ENCODE data around the gene EPM2AIP1. TPM values are rescaled to one million over a fixed set of nuclear protein-coding genes. Genes with fewer than 3 reads are reported as not detected.

The EPM2AIP1 gene
- total RNA-seq, 4 donors from 2014 or later: 9.5 to 13.7 (median 10.4) TPM

GRCh38 chr3:37037352-37037751, 44.4 kb upstream of the EPM2AIP1 start:
- Histone ChIP-seq H3K4me1 (peaks cover 16 to 27% (median 20%) of the 10 kb centered on the region in 4 donors), H3K27me3 (no peaks in the 10 kb centered on the region), H3K9me3 (no peaks in the 10 kb centered on the region), H3K4me3 (no peak overlapping the region), H3K36me3 (peaks cover 0 to 79% (median 44%) of the 10 kb centered on the region in 4 donors), H3K27ac (replicated peaks in 1 of 4) (no peak overlapping the region)
- WGBS: 95% methylated on average over 3 of the region's 3 CpGs
- no peak for TF ChIP-seq POLR2AphosphoS5 (IDR thresholded peaks at IDR 0.05)
- no peak for TF ChIP-seq EP300 (IDR thresholded peaks at IDR 0.05)
- TF ChIP-seq, protein P1, sequence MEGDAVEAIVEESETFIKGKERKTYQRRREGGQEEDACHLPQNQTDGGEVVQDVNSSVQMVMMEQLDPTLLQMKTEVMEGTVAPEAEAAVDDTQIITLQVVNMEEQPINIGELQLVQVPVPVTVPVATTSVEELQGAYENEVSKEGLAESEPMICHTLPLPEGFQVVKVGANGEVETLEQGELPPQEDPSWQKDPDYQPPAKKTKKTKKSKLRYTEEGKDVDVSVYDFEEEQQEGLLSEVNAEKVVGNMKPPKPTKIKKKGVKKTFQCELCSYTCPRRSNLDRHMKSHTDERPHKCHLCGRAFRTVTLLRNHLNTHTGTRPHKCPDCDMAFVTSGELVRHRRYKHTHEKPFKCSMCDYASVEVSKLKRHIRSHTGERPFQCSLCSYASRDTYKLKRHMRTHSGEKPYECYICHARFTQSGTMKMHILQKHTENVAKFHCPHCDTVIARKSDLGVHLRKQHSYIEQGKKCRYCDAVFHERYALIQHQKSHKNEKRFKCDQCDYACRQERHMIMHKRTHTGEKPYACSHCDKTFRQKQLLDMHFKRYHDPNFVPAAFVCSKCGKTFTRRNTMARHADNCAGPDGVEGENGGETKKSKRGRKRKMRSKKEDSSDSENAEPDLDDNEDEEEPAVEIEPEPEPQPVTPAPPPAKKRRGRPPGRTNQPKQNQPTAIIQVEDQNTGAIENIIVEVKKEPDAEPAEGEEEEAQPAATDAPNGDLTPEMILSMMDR (IDR thresholded peaks at IDR 0.05): no peak
- no peak for TF ChIP-seq POLR2A (IDR thresholded peaks at IDR 0.05; ENCODE audit: low read depth)
- no peak for DNase-seq (ENCODE audit: extremely low spot score)
- intact Hi-C loops (cut with DNase I): no loop called here

GRCh38 chr3:37032961-37033360, 40.0 kb upstream of the EPM2AIP1 start:
- intact Hi-C loops (cut with DNase I): no loop called here
- no peak for DNase-seq (ENCODE audit: extremely low spot score)
- TF ChIP-seq, protein P1 (IDR thresholded peaks at IDR 0.05): no peak
- TF ChIP-seq POLR2A (IDR thresholded peaks at IDR 0.05; ENCODE audit: low read depth): no peak
- TF ChIP-seq EP300 (IDR thresholded peaks at IDR 0.05): no peak
- TF ChIP-seq POLR2AphosphoS5 (IDR thresholded peaks at IDR 0.05): peak in 1 of 2 donors; percentile 26
- Histone ChIP-seq H3K27ac (replicated peaks in 1 of 4) (peak overlapping the region; percentile 16 to 43 (median 34)), H3K4me1 (peaks cover 31 to 44% (median 33%) of the 10 kb centered on the region in 4 donors), H3K4me3 (no peak overlapping the region), H3K9me3 (no peaks in the 10 kb centered on the region), H3K36me3 (peaks cover 0 to 74% (median 33%) of the 10 kb centered on the region in 4 donors), H3K27me3 (no peaks in the 10 kb centered on the region)
- WGBS: 75% methylated on average over 10 of the region's 10 CpGs

DNA sequence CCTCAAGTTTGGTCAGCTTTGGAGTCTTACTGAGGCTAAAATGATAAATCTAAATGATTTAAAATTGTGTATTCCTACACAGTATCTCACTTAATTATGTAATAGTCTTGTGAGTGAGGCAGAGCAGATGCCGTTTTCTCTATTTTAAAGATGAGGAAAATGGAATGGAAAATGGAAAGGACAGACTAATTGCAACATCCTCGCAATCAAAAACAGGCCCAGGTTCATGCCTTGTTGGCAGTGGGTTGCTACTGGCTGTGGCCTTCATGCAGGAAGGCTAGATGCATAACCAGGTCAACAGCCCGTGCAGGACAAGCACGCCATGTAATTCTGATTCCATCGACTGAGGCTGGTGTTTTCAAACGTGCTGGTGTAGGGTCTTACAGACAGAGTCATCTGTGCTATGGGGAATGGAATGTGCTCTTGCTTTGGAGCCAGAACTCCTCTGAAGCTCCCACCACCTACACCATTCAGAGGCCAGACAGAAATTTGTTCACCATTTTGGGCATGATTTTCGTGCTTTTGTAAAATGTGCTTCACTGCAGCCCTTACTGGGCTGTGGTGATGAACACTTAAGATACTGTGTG, 38.3 kb upstream of the EPM2AIP1 start:
- Histone ChIP-seq H3K4me1 (peaks cover 31 to 44% (median 33%) of the 10 kb centered on the region in 4 donors), H3K9me3 (no peaks in the 10 kb centered on the region), H3K4me3 (no peak overlapping the region), H3K27ac (replicated peaks in 1 of 4) (peak overlapping the region; percentile 38 to 61 (median 58)), H3K36me3 (peaks cover under 1 to 80% (median 39%) of the 10 kb centered on the region in 4 donors), H3K27me3 (no peaks in the 10 kb centered on the region)
- TF ChIP-seq EP300 (IDR thresholded peaks at IDR 0.05) (no peak), POLR2A (IDR thresholded peaks at IDR 0.05; ENCODE audit: low read depth) (no peak), POLR2AphosphoS5 (IDR thresholded peaks at IDR 0.05) (peak in 1 of 2 donors; percentile 28)
- TF ChIP-seq, protein P1 (IDR thresholded peaks at IDR 0.05): no peak
- intact Hi-C loops (cut with DNase I): no loop called here
- WGBS: 80% methylated on average over 6 of the region's 7 CpGs
- no peak for DNase-seq (ENCODE audit: extremely low spot score)

- peaks cover 32 to 44% (median 33%) of the 10 kb centered on the region in 4 donors for H3K4me1 ChIP-seq
- peaks cover 6 to 81% (median 41%) of the 10 kb centered on the region in 4 donors for H3K36me3 ChIP-seq
- no peak overlapping the region for H3K4me3 ChIP-seq
- no peaks in the 10 kb centered on the region for H3K27me3 ChIP-seq
- H3K27ac ChIP-seq (replicated peaks in 1 of 4): peak overlapping the region; percentile 38 to 61 (median 58)
- WGBS: 34% methylated on average over 3 of the region's 3 CpGs
- DNase-seq (ENCODE audit: extremely low spot score): no peak
- no peaks in the 10 kb centered on the region for H3K9me3 ChIP-seq
- TF ChIP-seq, protein P1 (IDR thresholded peaks at IDR 0.05): no peak
- intact Hi-C loops (cut with DNase I): no loop called here
These were observed 37.7 kb upstream of the EPM2AIP1 start for GRCh38 chr3:37030588-37030987.

Data from esophagus muscularis mucosa (tissue), 4 donors.